Stimulated activated naive CD8-positive, alpha-beta T cell treated with anti-CD3 and anti-CD28 coated beads, Interleukin-15, amount 100 ng/mL, for 72 hours (primary cell): ENCODE data around the gene DNAJA4.
A peak's percentile ranks its signal among the peaks of the same experiment; 100 is the strongest.

Source experiments
- ATAC-seq: fragments of 150-1000 bp; cut with Tn5 transposase; 2 replicates; pipeline ENCODE4 v1.10.0; 2021; ENCODE audit warnings: mild to moderate bottlenecking, moderate library complexity
- DNase-seq, 2 donors: peaks; one replicate each; pipeline ENCODE4 v3.0.0; 2021 to 2022
- H3K27ac Mint-ChIP-seq, 2 donors: one replicate each; pipeline ENCODE4 v1.8.0; 2022; ENCODE audit warnings: mild to moderate bottlenecking in 2 of 2, mixed read lengths in 2 of 2, moderate library complexity in 2 of 2
- H3K27me3 Mint-ChIP-seq: one replicate; pipeline ENCODE4 v1.8.0; 2022; ENCODE audit warnings: mixed read lengths
- H3K4me1 Mint-ChIP-seq: one replicate; pipeline ENCODE4 v1.8.0; 2022; ENCODE audit warnings: mild to moderate bottlenecking, mixed read lengths
- H3K4me3 Mint-ChIP-seq, 2 donors: one replicate each; pipeline ENCODE4 v1.8.0; 2022; ENCODE audit warnings: mild to moderate bottlenecking in 2 of 2, mixed read lengths in 2 of 2, moderate library complexity in 1 of 2
- H3K9me3 Mint-ChIP-seq, 2 donors: one replicate each; pipeline ENCODE4 v1.8.0; 2022; ENCODE audit warnings: mixed read lengths in 2 of 2

DNAJA4 gene

GRCh38 chr15:78291052-78291451 lies 26.7 kb downstream of the DNAJA4 start:
- H3K27ac Mint-ChIP-seq = no peak overlapping the region
- H3K4me3 Mint-ChIP-seq = no peak overlapping the region
- DNase-seq = no peak
- H3K9me3 Mint-ChIP-seq = no peaks in the 10 kb centered on the region
- no peaks in the 10 kb centered on the region for H3K4me1 Mint-ChIP-seq
- no peaks in the 10 kb centered on the region for H3K27me3 Mint-ChIP-seq
- no peak for ATAC-seq

- Mint-ChIP-seq H3K27me3 (no peaks in the 10 kb centered on the region), H3K4me3 (no peak overlapping the region), H3K27ac (no peak overlapping the region), H3K9me3 (no peaks in the 10 kb centered on the region), H3K4me1 (no peaks in the 10 kb centered on the region)
- DNase-seq (no peak), ATAC-seq (no peak)
Measured at GRCh38 chr15:78291698-78292097, 27.3 kb downstream of the DNAJA4 start.

- no peaks in the 10 kb centered on the region for H3K9me3 Mint-ChIP-seq
- H3K4me3 Mint-ChIP-seq = no peak overlapping the region
- peak overlapping the region in 1 of 2 donors; percentile 21 for H3K27ac Mint-ChIP-seq
- no peak for ATAC-seq
- no peaks in the 10 kb centered on the region for H3K27me3 Mint-ChIP-seq
- no peak for DNase-seq
- H3K4me1 Mint-ChIP-seq = no peaks in the 10 kb centered on the region
Measured at GRCh38 chr15:78292219-78292618, 27.9 kb downstream of the DNAJA4 start.

GRCh38 chr15:78299101-78299930 lies 35.0 kb downstream of the DNAJA4 start, which contains the start of gene SKIC8:
SKIC8 (minus strand) TSS chr15:78299609; CDS start chr15:78295686, 3,923 bp downstream.
- no peaks in the 10 kb centered on the region for H3K27me3 Mint-ChIP-seq
- peak within 1 kb of the TSS; percentile 88 to 98 for H3K4me3 Mint-ChIP-seq
- H3K27ac Mint-ChIP-seq = peak within 1 kb of the TSS; percentile 95 to 96

GRCh38 chr15:78301326-78301725 lies 37.0 kb downstream of the DNAJA4 start:
- Mint-ChIP-seq H3K9me3 (no peaks in the 10 kb centered on the region), H3K4me3 (peak overlapping the region in 1 of 2 donors; percentile 3), H3K27me3 (no peaks in the 10 kb centered on the region), H3K4me1 (peaks cover 50% of the 10 kb centered on the region), H3K27ac (no peak overlapping the region)
- DNase-seq (no peak), ATAC-seq (peak; percentile 12)

More at GRCh38 chr15:78299101-78299930, 35.0 kb downstream of the DNAJA4 start, which contains the start of gene SKIC8:
- DNase-seq (peak; percentile 90 to 92), ATAC-seq (peak; percentile 97)
- no peaks in the 10 kb centered on the region for H3K9me3 Mint-ChIP-seq
- H3K4me1 Mint-ChIP-seq = peaks cover 50% of the 10 kb centered on the region

- H3K4me3 Mint-ChIP-seq = peak overlapping the region in 1 of 2 donors; percentile 29
- no peaks in the 10 kb centered on the region for H3K9me3 Mint-ChIP-seq
- ATAC-seq = no peak
- H3K4me1 Mint-ChIP-seq = peaks cover 50% of the 10 kb centered on the region
- H3K27ac Mint-ChIP-seq = peak overlapping the region in 1 of 2 donors; percentile 34
- DNase-seq = no peak
- peaks cover 4% of the 10 kb centered on the region for H3K27me3 Mint-ChIP-seq
Measured at GRCh38 chr15:78301828-78302227, 37.5 kb downstream of the DNAJA4 start.

GRCh38 chr15:78302579-78303312 lies 38.4 kb downstream of the DNAJA4 start:
- Mint-ChIP-seq H3K4me1 (peaks cover 50% of the 10 kb centered on the region), H3K27me3 (peaks cover 8% of the 10 kb centered on the region), H3K9me3 (no peaks in the 10 kb centered on the region), H3K27ac (peak overlapping the region; percentile 34 to 95), H3K4me3 (peak overlapping the region in 1 of 2 donors; percentile 73)
- DNase-seq (no peak), ATAC-seq (no peak)

GRCh38 chr15:78304216-78305066 lies 40.1 kb downstream of the DNAJA4 start:
- H3K27ac Mint-ChIP-seq = no peak overlapping the region
- peaks cover 17% of the 10 kb centered on the region for H3K27me3 Mint-ChIP-seq
- no peak for ATAC-seq

GRCh38 chr15:78306176-78306774 lies 41.9 kb downstream of the DNAJA4 start:
- DNase-seq (no peak), ATAC-seq (no peak)
- Mint-ChIP-seq H3K4me1 (peaks cover 17% of the 10 kb centered on the region), H3K27ac (no peak overlapping the region), H3K9me3 (no peaks in the 10 kb centered on the region), H3K27me3 (peaks cover 19% of the 10 kb centered on the region), H3K4me3 (no peak overlapping the region)

More at GRCh38 chr15:78304216-78305066, 40.1 kb downstream of the DNAJA4 start:
- Mint-ChIP-seq H3K4me1 (peaks cover 33% of the 10 kb centered on the region), H3K9me3 (no peaks in the 10 kb centered on the region), H3K4me3 (no peak overlapping the region)
- DNase-seq = no peak

GRCh38 chr15:78307976-78308375 lies 43.6 kb downstream of the DNAJA4 start:
- Mint-ChIP-seq H3K27ac (peak overlapping the region in 1 of 2 donors; percentile 76), H3K27me3 (peaks cover 19% of the 10 kb centered on the region), H3K9me3 (no peaks in the 10 kb centered on the region), H3K4me3 (no peak overlapping the region), H3K4me1 (no peaks in the 10 kb centered on the region)
- ATAC-seq (no peak), DNase-seq (no peak)

GRCh38 chr15:78308422-78309032 lies 44.2 kb downstream of the DNAJA4 start:
- Mint-ChIP-seq H3K27ac (no peak overlapping the region), H3K9me3 (no peaks in the 10 kb centered on the region), H3K4me1 (no peaks in the 10 kb centered on the region), H3K4me3 (no peak overlapping the region), H3K27me3 (peaks cover 19% of the 10 kb centered on the region)
- ATAC-seq (peak; percentile 93), DNase-seq (peak; percentile 66 to 68)

GRCh38 chr15:78311292-78311691 lies 46.9 kb downstream of the DNAJA4 start:
- ATAC-seq (no peak), DNase-seq (no peak)
- Mint-ChIP-seq H3K9me3 (no peaks in the 10 kb centered on the region), H3K27me3 (peaks cover 19% of the 10 kb centered on the region), H3K4me1 (no peaks in the 10 kb centered on the region), H3K27ac (no peak overlapping the region), H3K4me3 (no peak overlapping the region)

GRCh38 chr15:78312536-78312935 lies 48.2 kb downstream of the DNAJA4 start:
- Mint-ChIP-seq H3K27me3 (peaks cover 11% of the 10 kb centered on the region), H3K4me3 (no peak overlapping the region), H3K9me3 (no peaks in the 10 kb centered on the region), H3K4me1 (no peaks in the 10 kb centered on the region), H3K27ac (no peak overlapping the region)
- DNase-seq (no peak), ATAC-seq (no peak)

- peaks cover 11% of the 10 kb centered on the region for H3K27me3 Mint-ChIP-seq
- H3K27ac Mint-ChIP-seq = no peak overlapping the region
- no peak for ATAC-seq
- H3K9me3 Mint-ChIP-seq = no peaks in the 10 kb centered on the region
- H3K4me1 Mint-ChIP-seq = no peaks in the 10 kb centered on the region
- H3K4me3 Mint-ChIP-seq = no peak overlapping the region
- no peak for DNase-seq
Measured at GRCh38 chr15:78312957-78313356, 48.6 kb downstream of the DNAJA4 start.
